IPS DF 4.7 (cell line): Measurements from ENCODE around the gene DNAH8.

Experiments
- DNase-seq: peaks from one replicate; pipeline ENCODE4 v3.0.0-alpha.2; 2013; ENCODE audit warnings: low spot score; ENCODE audit errors: extremely low read depth

The DNAH8 gene

GRCh38 chr6:39062014-39062740, 347.1 kb downstream of the DNAH8 start:
- DNase-seq, result no peak

DNA sequence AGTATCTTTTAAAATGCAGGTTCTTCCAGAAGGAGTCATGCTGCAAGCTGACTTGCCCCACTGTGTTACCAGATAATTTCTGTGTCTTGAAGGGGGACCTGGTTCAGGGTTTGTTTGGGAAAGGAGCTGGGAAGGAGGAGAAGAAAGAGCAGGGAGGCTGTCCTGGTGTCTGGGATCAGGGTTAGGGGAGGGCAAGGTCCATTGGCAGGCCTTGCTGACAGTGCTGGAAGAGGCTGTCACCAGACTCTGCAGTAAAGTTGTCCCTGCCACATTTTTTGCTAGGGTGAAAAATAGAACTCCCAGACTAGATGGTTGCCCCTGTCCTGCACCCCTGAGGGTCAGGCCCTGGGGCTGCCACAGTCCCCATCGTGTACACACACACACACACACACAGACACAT, 348.4 kb downstream of the DNAH8 start:
- DNase-seq, result no peak

- no peak for DNase-seq
Measured at GRCh38 chr6:39065561-39065960, 350.4 kb downstream of the DNAH8 start.

DNA sequence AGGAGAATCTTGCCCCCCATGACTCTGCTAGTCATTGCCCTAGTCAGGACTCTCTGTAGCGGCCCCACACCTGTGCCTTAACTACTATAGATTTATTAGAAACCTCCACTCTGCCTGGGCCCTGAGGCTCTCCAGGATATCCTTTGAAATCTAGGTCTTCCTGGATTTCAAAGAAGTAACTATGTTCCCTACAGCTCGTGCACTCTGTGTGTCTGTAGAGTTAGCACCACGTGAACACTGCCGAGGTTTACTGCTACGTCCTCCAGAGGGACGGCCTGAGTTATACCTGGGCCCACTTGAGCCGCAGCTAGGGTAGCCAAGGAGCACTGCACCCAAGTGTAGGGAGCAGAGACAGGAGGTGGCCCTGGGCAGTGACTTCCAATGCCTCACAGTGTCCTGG, 353.3 kb downstream of the DNAH8 start:
- DNase-seq, result no peak

DNA sequence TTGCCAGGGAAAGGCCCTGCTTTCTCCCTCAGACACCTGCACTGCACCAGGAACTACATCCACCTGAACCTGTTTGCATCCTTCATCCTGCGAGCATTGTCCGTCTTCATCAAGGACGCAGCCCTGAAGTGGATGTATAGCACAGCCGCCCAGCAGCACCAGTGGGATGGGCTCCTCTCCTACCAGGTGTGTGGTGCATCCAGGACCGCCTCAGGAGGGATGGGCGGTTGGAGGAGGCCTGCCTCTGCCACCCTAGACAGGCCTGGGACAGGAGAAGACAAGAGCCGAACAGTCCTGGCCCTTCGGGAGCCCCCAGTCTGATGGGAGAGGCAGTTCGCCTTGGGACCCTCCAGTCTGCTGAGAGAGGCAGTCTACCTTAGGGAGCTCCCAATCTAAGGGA, 357.7 kb downstream of the DNAH8 start:
- no peak for DNase-seq

DNA sequence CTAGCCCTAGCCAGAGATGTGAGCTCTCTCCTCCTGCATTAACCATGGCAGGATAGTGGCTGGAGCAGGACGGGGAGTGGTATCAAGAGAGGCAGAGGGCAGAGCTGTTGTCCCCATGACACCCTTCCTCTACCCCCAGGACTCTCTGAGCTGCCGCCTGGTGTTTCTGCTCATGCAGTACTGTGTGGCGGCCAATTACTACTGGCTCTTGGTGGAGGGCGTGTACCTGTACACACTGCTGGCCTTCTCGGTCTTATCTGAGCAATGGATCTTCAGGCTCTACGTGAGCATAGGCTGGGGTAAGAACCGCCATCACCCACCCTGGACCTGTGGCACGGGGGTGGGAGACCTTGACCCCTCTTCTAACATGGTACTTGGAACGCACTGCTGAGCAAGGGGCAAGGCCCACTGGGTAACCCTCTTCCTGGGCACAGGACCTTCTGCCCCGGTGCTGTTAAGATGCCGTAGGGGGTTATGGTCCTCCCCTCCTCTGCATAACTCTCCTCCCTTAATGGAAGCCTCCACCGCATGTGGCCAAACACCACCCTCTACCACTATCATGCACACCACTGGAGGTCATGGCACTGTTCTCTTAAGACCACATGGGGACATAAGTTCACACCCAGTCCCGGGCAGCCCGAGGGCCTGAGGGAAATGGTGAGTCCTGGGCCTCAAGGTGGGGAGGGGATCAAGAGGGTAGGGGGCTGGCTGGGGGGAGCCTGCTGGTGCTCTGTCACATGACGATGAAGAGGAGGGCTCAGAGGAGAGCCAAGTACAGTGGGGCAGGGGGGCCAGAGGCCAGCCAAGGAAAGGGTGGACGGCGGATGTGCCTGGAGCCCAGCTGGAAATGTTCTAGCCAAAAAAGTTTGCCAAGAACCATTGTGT, 358.6 kb downstream of the DNAH8 start:
- no peak for DNase-seq

DNA sequence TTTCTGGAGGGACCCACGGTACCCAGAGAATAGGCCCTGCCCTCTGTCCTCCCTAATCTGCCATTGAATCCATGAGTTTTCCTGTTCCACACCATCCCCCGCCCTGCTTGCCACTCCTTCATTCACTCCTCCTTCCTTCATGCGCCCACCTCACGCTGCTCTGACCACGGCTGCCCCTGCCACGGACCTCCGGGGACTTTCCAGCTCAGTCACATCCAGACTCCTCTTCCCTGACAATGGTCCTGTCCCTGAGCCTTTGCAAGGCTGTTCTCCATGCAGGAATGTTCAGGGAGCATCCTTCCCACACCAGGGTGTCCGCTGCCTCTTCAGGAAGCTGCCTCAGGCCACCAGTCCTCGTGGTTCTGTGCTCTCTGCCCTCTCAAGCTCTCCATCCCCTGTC, 359.4 kb downstream of the DNAH8 start:
- no peak for DNase-seq

- no peak for DNase-seq
Measured at GRCh38 chr6:39075010-39075686, 360.0 kb downstream of the DNAH8 start.

- no peak for DNase-seq
Measured at GRCh38 chr6:39075807-39076622, 360.9 kb downstream of the DNAH8 start.

DNA sequence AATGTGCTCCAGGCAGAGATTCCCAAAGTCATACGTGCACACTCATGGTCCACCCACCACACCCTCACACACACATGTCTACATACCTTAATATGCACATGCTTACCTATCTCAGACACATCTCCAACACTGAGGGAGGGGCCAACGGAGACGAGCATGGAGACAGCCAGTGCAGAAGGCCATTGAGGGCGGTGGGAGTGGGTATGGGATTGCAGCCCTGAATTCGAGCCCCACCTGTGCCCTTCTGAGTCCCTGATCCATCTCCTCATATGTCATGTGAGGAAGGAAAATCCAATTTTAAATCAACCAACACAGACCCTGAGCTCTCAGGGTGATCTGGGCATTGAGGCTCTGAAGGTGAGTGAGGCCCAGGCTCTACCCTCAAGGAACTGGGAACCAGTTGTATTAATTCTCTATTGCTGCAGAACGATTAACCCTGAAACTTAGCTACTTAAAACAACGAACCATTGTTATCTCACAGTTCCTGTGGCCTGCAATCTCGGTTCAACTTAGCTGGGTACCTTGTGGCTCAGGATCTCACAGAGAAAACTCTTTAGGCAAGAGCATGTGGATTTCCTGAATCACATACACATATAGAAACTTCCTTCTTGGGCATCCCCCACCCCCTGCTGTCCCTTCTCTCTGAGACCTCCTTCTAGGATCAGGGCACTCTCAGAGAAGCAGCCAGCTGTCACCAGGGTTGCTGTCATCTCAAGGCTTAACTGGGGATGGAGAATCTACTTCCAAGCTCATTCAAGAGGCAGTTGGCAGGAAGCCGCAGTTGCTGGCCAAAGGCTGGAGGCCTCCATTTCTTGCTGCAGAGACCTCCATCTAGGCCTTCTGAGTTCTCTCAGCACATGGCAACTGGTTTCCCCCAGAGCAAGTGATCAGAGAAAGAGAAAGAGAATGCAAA, 361.8 kb downstream of the DNAH8 start:
- no peak for DNase-seq

DNA sequence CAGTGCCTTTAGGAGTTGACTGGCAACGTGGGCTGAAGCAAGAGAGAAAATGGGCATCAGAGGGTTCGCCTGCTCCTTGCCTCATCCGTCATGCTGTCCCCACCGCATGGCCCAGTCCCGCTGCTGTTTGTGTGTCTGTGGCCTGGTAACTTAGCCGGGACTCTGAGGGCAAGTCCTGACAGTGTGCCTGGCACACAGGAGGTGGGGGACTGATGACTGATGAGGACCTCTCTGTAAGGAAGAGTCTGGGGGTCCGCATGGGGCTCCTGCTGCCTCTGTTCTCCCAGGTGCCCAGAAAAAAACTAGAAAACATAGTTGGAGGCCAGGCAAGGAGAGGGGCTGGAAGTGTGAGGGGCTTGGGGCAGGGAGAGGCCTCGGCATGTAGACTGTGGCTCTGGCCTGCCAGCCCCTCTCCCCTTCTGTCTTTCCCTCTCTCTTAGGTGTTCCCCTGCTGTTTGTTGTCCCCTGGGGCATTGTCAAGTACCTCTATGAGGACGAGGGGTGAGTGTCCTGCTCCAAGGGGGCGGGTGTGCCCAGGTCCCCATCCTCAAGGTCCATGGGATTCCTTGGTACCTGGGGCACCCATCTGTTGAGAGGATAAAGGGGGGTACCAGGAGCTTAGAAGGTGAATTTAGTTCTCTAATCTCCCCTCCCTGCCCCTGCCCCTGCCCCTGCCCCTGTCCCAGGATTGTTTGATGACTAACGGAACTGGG, 362.9 kb downstream of the DNAH8 start:
- no peak for DNase-seq

- DNase-seq, result no peak
Measured at GRCh38 chr6:39078695-39079094, 363.6 kb downstream of the DNAH8 start.

- no peak for DNase-seq
Measured at GRCh38 chr6:39079197-39080125, 364.4 kb downstream of the DNAH8 start.
